A549 treated with dexamethasone at 1 μM for 4 hours (cell line): ENCODE measurements around the gene TAF11L10. TPM values are rescaled to one million over a fixed set of nuclear protein-coding genes. Genes with fewer than 3 reads are reported as not detected.

ENCODE experiments used
- total RNA-seq: library from RNA; stranded (reverse); fragments of 200-300 nt; extraction: Qiagen RNA extraction; gene quantifications from 5 replicates; pipeline ENCODE4 v1.2.3, GENCODE V29; 2022

TAF11L10 gene
- not detected in 5 replicates for total RNA-seq

DNA sequence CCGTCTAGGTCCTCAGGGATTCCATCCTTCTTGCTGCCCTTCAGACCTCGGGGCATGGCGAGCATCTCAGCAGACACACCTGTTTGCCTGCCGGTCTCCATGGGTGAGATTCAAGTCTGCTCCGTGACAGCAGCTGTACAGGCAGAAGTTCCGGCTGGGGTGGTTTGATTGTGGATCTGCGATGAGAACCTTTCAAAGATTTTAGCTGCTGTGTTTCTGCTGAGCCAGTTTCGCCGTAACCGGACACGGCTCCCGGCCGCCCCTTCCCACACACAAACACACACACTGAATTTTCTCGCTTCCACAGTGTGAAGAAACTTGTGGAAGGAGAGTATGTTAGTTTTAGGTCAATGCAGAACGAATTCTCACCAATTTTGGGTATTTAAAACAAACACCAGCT lies at the start of gene TAF11L10:
Gene TAF11L10, minus strand, starts transcription at position 101 of the 400 bp plus-strand sequence.

DNA sequence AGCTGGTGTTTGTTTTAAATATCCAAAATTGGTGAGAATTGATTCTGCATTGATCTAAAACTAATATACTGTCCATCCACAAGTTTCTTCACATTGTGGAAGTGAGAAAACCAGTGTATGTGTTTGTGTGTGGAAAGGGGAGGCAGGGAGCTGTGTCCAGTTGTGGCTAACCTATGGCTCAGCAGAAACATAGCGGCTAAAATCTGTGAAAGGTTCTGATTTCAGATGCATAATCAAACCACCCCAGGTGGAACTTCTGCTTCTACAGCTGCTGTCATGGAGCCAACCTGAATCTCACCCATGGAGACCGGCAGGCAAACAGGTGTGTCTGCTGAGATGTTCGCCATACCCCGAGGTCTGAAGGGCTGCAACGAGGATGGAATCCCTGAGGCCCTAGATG lies 36.5 kb upstream of the TAF11L10 start, which contains the start of gene TAF11L14:
Gene TAF11L14, plus strand, starts transcription at position 301 of the 400 bp plus-strand sequence.

DNA sequence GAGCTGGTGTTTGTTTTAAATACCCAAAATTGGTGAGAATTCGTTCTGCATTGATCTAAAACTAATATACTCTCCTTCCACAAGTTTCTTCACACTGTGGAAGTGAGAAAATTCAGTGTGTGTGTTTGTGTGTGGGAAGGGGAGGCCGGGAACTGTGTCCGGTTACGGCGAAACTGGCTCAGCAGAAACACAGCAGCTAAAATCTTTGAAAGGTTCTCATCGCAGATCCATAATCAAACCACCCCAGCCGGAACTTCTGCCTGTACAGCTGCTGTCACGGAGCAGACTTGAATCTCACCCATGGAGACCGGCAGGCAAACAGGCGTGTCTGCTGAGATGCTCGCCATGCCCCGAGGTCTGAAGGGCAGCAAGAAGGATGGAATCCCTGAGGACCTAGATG lies 34.2 kb upstream of the TAF11L10 start, which contains the start of gene TAF11L13:
Gene TAF11L13, plus strand, starts transcription at position 301 of the 400 bp plus-strand sequence.

DNA sequence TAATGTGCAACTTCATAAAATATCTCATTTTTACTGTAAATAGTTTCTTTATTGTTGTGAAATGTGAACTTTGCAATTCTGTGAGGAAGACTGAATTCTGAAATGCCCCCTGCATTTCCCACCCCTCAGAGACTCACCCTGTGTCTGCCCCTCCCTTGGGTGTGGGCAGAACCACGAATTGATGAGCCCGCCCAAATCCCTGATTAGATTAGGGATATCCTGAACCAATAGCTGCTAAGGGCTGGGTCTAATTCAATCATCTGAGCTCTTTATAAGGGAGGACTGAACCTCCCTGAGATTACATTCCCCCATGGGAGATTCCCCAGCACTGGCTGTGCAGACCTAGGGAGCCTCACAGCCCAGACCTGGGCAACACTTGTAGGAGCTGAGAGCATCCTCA lies 12.5 kb upstream of the TAF11L10 start, which contains the start of gene TAF11L12:
Gene TAF11L12, plus strand, starts transcription at position 301 of the 400 bp plus-strand sequence.

DNA sequence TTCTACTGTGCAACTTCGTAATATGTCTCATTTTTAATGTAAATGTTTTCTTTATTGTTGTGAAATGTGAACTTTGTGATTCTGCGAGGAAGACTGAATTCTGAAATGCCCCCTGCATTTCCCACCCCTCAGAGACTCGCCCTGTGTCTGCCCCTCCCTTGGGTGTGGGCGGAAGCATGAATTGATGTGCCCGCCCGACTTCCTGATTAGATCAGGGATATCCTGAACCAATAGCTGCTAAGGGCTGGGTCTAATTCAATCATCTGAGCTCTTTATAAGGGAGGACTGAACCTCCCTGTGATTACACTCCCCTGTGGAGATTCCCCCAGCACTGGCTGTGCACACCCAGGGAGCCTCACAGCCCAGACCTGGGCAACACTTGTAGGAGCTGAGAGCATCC lies 6.3 kb upstream of the TAF11L10 start, which contains the start of gene TAF11L11:
Gene TAF11L11, plus strand, starts transcription at position 304 of the 400 bp plus-strand sequence.

DNA sequence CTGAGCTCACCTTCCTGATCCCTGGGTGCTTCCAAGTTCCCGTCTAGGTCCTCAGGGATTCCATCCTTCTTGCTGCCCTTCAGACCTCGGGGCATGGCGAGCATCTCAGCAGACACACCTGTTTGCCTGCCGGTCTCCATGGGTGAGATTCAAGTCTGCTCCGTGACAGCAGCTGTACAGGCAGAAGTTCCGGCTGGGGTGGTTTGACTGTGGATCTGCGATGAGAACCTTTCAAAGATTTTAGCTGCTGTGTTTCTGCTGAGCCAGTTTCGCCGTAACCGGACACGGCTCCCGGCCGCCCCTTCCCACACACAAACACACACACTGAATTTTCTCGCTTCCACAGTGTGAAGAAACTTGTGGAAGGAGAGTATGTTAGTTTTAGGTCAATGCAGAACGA lies 3.4 kb downstream of the TAF11L10 start, which contains the start of gene TAF11L9:
Gene TAF11L9, minus strand, starts transcription at position 140 of the 400 bp plus-strand sequence.

DNA sequence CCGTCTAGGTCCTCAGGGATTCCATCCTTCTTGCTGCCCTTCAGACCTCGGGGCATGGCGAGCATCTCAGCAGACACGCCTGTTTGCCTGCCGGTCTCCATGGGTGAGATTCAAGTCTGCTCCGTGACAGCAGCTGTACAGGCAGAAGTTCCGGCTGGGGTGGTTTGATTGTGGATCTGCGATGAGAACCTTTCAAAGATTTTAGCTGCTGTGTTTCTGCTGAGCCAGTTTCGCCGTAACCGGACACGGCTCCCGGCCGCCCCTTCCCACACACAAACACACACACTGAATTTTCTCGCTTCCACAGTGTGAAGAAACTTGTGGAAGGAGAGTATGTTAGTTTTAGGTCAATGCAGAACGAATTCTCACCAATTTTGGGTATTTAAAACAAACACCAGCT lies 6.8 kb downstream of the TAF11L10 start, which contains the start of gene TAF11L8:
Gene TAF11L8, minus strand, starts transcription at position 101 of the 400 bp plus-strand sequence.

DNA sequence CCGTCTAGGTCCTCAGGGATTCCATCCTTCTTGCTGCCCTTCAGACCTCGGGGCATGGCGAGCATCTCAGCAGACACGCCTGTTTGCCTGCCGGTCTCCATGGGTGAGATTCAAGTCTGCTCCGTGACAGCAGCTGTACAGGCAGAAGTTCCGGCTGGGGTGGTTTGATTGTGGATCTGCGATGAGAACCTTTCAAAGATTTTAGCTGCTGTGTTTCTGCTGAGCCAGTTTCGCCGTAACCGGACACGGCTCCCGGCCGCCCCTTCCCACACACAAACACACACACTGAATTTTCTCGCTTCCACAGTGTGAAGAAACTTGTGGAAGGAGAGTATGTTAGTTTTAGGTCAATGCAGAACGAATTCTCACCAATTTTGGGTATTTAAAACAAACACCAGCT lies 12.0 kb downstream of the TAF11L10 start, which contains the start of gene TAF11L7:
Gene TAF11L7, minus strand, starts transcription at position 101 of the 400 bp plus-strand sequence.

Other genes with a start within 250 kb of the TAF11L10 start
- gene TAF11L2, start 99.6 kb downstream of the TAF11L10 start, total RNA-seq = not detected in 5 replicates
- not detected in 5 replicates for gene TAF11L3, start 79.5 kb downstream of the TAF11L10 start, total RNA-seq
- gene TAF11L4, start 76.0 kb downstream of the TAF11L10 start, total RNA-seq = not detected in 5 replicates
- gene TAF11L5, start 72.6 kb downstream of the TAF11L10 start, total RNA-seq = not detected in 5 replicates
- not detected in 5 replicates for gene TAF11L6, start 69.2 kb downstream of the TAF11L10 start, total RNA-seq
- not detected in 5 replicates for gene TAF11L7, start 12.1 kb downstream of the TAF11L10 start, total RNA-seq
- gene TAF11L8, start 6.9 kb downstream of the TAF11L10 start, total RNA-seq = not detected in 5 replicates
- gene TAF11L9, start 3.4 kb downstream of the TAF11L10 start, total RNA-seq = not detected in 5 replicates
- 0.07 to 0.25 TPM (median 0.15 TPM) in 4 of 5 replicates, not detected in the other for gene TAF11L11, start 6.4 kb upstream of the TAF11L10 start, total RNA-seq
- 0.13 TPM in 1 of 5 replicates, not detected in the others for gene TAF11L12, start 12.6 kb upstream of the TAF11L10 start, total RNA-seq
- gene TAF11L13, start 34.3 kb upstream of the TAF11L10 start, total RNA-seq = not detected in 5 replicates
- gene TAF11L14, start 36.6 kb upstream of the TAF11L10 start, total RNA-seq = 0.17 TPM in 1 of 5 replicates, not detected in the others